Measurements from ENCODE around the gene GDAP1L1.

- TF ChIP-seq CTCF (IDR thresholded peaks at IDR 0.05) (no peak), POLR2A (IDR thresholded peaks at IDR 0.05) (no peak)
Observed at GRCh38 chr20:44204832-44205215, 42.3 kb upstream of the GDAP1L1 start.

Data from lower leg skin (tissue), 3 donors.